NCI-H2196 treated with DMSO at 0.1 percent for 48 hours (cell line): Measurements from ENCODE around the gene ASNSD1.

ENCODE experiments used
- DNase-seq: peaks from one replicate; lab custom pipeline; 2025; ENCODE audit not compliant: unreplicated experiment; lab: John Stamatoyannopoulos, UW

Gene ASNSD1

GRCh38 chr2:189661148-189661956, at the start of gene ASNSD1:
Gene ASNSD1 (plus strand): TSS chr2:189661459. CDS start chr2:189666133, 4,674 bp downstream.
- peak; percentile 99 for DNase-seq

GRCh38 chr2:189613077-189613636, 48.1 kb upstream of the ASNSD1 start:
- no peak for DNase-seq

GRCh38 chr2:189613650-189614420, 47.4 kb upstream of the ASNSD1 start:
- DNase-seq: no peak

GRCh38 chr2:189614585-189614984, 46.7 kb upstream of the ASNSD1 start:
- DNase-seq: no peak

GRCh38 chr2:189618197-189618596, 43.1 kb upstream of the ASNSD1 start:
- DNase-seq: no peak

- no peak for DNase-seq
Observed at GRCh38 chr2:189621781-189622180, 39.5 kb upstream of the ASNSD1 start.

- DNase-seq: no peak
Observed at GRCh38 chr2:189623049-189623448, 38.2 kb upstream of the ASNSD1 start.

- DNase-seq: no peak
Observed at GRCh38 chr2:189624648-189625355, 36.5 kb upstream of the ASNSD1 start.

- no peak for DNase-seq
Observed at GRCh38 chr2:189625636-189626035, 35.6 kb upstream of the ASNSD1 start.

GRCh38 chr2:189627789-189628188, 33.5 kb upstream of the ASNSD1 start:
- DNase-seq: no peak

- no peak for DNase-seq
Observed at GRCh38 chr2:189628817-189629530, 32.3 kb upstream of the ASNSD1 start.

- DNase-seq: no peak
Observed at GRCh38 chr2:189629531-189630453, 31.5 kb upstream of the ASNSD1 start.

- DNase-seq: no peak
Observed at GRCh38 chr2:189631849-189632248, 29.4 kb upstream of the ASNSD1 start.

GRCh38 chr2:189633392-189633811, 27.9 kb upstream of the ASNSD1 start:
- no peak for DNase-seq

- no peak for DNase-seq
Observed at GRCh38 chr2:189635353-189635752, 25.9 kb upstream of the ASNSD1 start.

GRCh38 chr2:189638301-189639006, 22.8 kb upstream of the ASNSD1 start:
- no peak for DNase-seq

GRCh38 chr2:189639007-189639609, 22.2 kb upstream of the ASNSD1 start:
- no peak for DNase-seq

- no peak for DNase-seq
Observed at GRCh38 chr2:189641002-189641401, 20.3 kb upstream of the ASNSD1 start.
